B cell (primary cell): ENCODE measurements around the gene FAXDC2. TPM values are rescaled to one million over a fixed set of nuclear protein-coding genes. Genes with fewer than 3 reads are reported as not detected.

ENCODE experiments used
- ATAC-seq: fragments of 200-7000 bp; cut with Tn5 transposase; one replicate; pipeline ENCODE4 v1.10.0; 2021; ENCODE audit warnings: low read depth, mild to moderate bottlenecking, moderate number of reproducible peaks, moderate library complexity
- CTCF ChIA-PET: fragments of 350-600 bp; sonication (Branson Sonifier 250); formaldehyde crosslinking; loops from one replicate; lab custom pipeline; 2021; ENCODE audit warnings: antibody characterized with exemption, inconsistent platforms; lab: Charles Lee
- POLR2A ChIA-PET: fragments of 350-600 bp; sonication (Branson Sonifier 250); formaldehyde crosslinking; loops from one replicate; lab custom pipeline; 2021; ENCODE audit warnings: antibody characterized with exemption; lab: Charles Lee
- DNase-seq: peaks from one replicate; pipeline ENCODE4 v3.0.0; 2013
- H2AFZ ChIP-seq: 2 replicates; pipeline ENCODE4 v1.6.1; 2012; ENCODE audit warnings: mild to moderate bottlenecking, low read depth, low read length; ENCODE audit not compliant: insufficient read depth, poor library complexity, severe bottlenecking
- H3K27ac ChIP-seq, 2 donors: 1 replicate in 1 of 2; 2 replicates in 1 of 2; pipeline ENCODE4 v1.5.1; 2012 to 2013; ENCODE audit warnings: low read length in 2 of 2, mild to moderate bottlenecking in 2 of 2, moderate library complexity in 1 of 2
- H3K27me3 ChIP-seq, 4 experiments: fragments of 200-600 bp in 1 of 4; sonication (generic) in 1 of 4; replicated peaks in 1 of 4; 1 replicate in 2 of 4; 2 replicates in 2 of 4; pipeline versions ENCODE4 v1.6.1 to v1.7.0; 2013 to 2016; ENCODE audit warnings: low read length in 3 of 4, mild to moderate bottlenecking in 2 of 4, mixed read lengths in 1 of 4, moderate library complexity in 1 of 4; ENCODE audit not compliant: insufficient read depth in 4 of 4, control insufficient read depth in 3 of 4; ENCODE audit errors: control extremely low read depth in 1 of 4
- H3K36me3 ChIP-seq, 2 experiments: replicated peaks in 1 of 2; 1 replicate in 1 of 2; 2 replicates in 1 of 2; pipeline versions ENCODE4 v1.6.1 to v1.7.1; 2013; ENCODE audit warnings: low read length in 1 of 2; ENCODE audit not compliant: insufficient read depth in 2 of 2, control insufficient read depth in 1 of 2; ENCODE audit errors: control extremely low read depth in 1 of 2, extremely low read depth in 1 of 2
- H3K4me1 ChIP-seq, 2 donors: fragments of 200-600 bp in 1 of 2; sonication (generic) in 1 of 2; 1 replicate in 1 of 2; 2 replicates in 1 of 2; pipeline versions ENCODE4 v1.5.1 to v1.6.1; 2013 to 2017; ENCODE audit warnings: low read length in 2 of 2; ENCODE audit not compliant: control insufficient read depth in 2 of 2, insufficient read depth in 2 of 2
- H3K4me2 ChIP-seq: replicated peaks from 2 replicates; pipeline ENCODE3; 2012; ENCODE audit warnings: mild to moderate bottlenecking, low read depth, low read length; ENCODE audit not compliant: poor library complexity, severe bottlenecking
- H3K4me3 ChIP-seq, 5 experiments: fragments of 200-600 bp in 1 of 5; sonication (generic) in 1 of 5; 1 replicate in 3 of 5; 2 replicates in 2 of 5; pipeline versions ENCODE4 v1.5.1 to v1.7.0; 2011 to 2016; ENCODE audit warnings: low read length in 4 of 5, mild to moderate bottlenecking in 4 of 5, low read depth in 2 of 5, control low read depth in 1 of 5, moderate library complexity in 1 of 5; ENCODE audit not compliant: insufficient read depth in 1 of 5; ENCODE audit errors: control extremely low read depth in 1 of 5, extremely low read depth in 1 of 5
- H3K79me2 ChIP-seq: fragments of 200-600 bp; sonication (generic); one replicate; pipeline ENCODE4 v1.6.0; 2016; ENCODE audit warnings: low read length; ENCODE audit not compliant: control insufficient read depth, insufficient read depth
- H3K9ac ChIP-seq: fragments of 200-600 bp; sonication (generic); 2 replicates; pipeline ENCODE4 v1.6.1; 2017; ENCODE audit warnings: mild to moderate bottlenecking, low read length, moderate library complexity
- H3K9me3 ChIP-seq, 3 donors: one replicate each; pipeline versions ENCODE4 v1.6.1 to v1.7.1; 2013; ENCODE audit warnings: low read length in 2 of 3; ENCODE audit not compliant: control insufficient read depth in 2 of 3, insufficient read depth in 1 of 3; ENCODE audit errors: control extremely low read depth in 1 of 3
- H4K20me1 ChIP-seq: 2 replicates; pipeline ENCODE4 v1.6.0; 2012; ENCODE audit warnings: mild to moderate bottlenecking, low read length; ENCODE audit not compliant: insufficient read depth, control insufficient read depth, poor library complexity, severe bottlenecking
- H3K27ac Mint-ChIP-seq: one replicate; pipeline ENCODE4 v1.8.0; 2021; ENCODE audit warnings: mixed read lengths
- H3K27me3 Mint-ChIP-seq: one replicate; pipeline ENCODE4 v1.8.0; 2021; ENCODE audit warnings: mixed read lengths
- H3K4me1 Mint-ChIP-seq: one replicate; pipeline ENCODE4 v1.8.0; 2021; ENCODE audit warnings: mixed read lengths
- H3K4me3 Mint-ChIP-seq: one replicate; pipeline ENCODE4 v1.8.0; 2021; ENCODE audit warnings: mixed read lengths
- H3K9me3 Mint-ChIP-seq: one replicate; pipeline ENCODE4 v1.8.0; 2022; ENCODE audit warnings: mixed read lengths; ENCODE audit not compliant: insufficient read depth
- EZH2 ChIP-seq: IDR thresholded peaks from 2 replicates; pipeline ENCODE4 v1.6.1; 2012; ENCODE audit warnings: borderline replicate concordance, low read depth, mild to moderate bottlenecking, moderate library complexity, low read length; ENCODE audit not compliant: insufficient read depth, poor library complexity, severe bottlenecking
- WGBS: methylation state at CpG from one replicate; pipeline ENCODE4 v1.1.5; 2013; ENCODE audit warnings: missing lambda C conversion rate; ENCODE audit not compliant: insufficient coverage; 5-methylcytosine and 5-hydroxymethylcytosine counted together
- intact Hi-C: fragments of 100-400 bp; cut with micrococcal nuclease; formaldehyde crosslinking; loops from one replicate; pipeline ENCODE4 v1.10.0; 2022
- polyA plus RNA-seq: library from polyadenylated mRNA; depleted of rRNA; stranded (reverse); fragments of >200 nt; gene quantifications from 2 replicates; pipeline ENCODE4 v1.2.3, GENCODE V29; 2012
- total RNA-seq, 2 donors: library from RNA; stranded (reverse); fragments of 120-200 nt in 1 of 2; gene quantifications; 1 replicate in 1 of 2; 2 replicates in 1 of 2; pipeline versions ENCODE4 v1.2.3 to v1.2.4, GENCODE V29; 2013 to 2022
- TF ChIP-seq, protein P1 (sequence below): fragments of 200-600 bp; IDR thresholded peaks from one replicate; pipeline ENCODE4 v1.8.0; 2022; ENCODE audit warnings: antibody characterized with exemption, mild to moderate bottlenecking

The FAXDC2 gene
- total and polyA plus RNA-seq, 2 donors (not counting 1 experiment from before 2014, with no cell fraction given) = 0.07 TPM; not detected in 1

DNA sequence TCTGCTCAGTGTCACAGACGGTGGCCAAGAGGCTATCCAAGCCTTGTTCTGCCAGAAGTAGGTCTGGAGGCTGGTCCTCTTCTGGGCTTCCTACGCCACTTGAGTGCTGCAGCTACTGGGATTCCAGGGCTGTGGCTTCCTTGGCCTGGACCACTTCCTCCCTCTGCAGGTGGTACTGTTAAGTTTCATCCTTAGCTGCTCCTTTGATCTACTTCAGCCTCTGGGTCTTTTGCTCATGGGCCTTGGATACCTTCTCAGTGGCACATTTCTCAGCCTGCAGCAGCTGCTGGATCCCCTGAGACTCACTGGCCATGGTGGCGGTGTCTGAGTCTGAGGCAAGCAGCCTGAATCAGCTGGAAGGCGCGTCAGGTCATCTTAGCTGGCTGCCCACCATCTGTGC lies 18.3 kb upstream of the FAXDC2 start:
- no peak for DNase-seq
- H3K4me3 ChIP-seq = no peak overlapping the region
- TF ChIP-seq, protein P1, sequence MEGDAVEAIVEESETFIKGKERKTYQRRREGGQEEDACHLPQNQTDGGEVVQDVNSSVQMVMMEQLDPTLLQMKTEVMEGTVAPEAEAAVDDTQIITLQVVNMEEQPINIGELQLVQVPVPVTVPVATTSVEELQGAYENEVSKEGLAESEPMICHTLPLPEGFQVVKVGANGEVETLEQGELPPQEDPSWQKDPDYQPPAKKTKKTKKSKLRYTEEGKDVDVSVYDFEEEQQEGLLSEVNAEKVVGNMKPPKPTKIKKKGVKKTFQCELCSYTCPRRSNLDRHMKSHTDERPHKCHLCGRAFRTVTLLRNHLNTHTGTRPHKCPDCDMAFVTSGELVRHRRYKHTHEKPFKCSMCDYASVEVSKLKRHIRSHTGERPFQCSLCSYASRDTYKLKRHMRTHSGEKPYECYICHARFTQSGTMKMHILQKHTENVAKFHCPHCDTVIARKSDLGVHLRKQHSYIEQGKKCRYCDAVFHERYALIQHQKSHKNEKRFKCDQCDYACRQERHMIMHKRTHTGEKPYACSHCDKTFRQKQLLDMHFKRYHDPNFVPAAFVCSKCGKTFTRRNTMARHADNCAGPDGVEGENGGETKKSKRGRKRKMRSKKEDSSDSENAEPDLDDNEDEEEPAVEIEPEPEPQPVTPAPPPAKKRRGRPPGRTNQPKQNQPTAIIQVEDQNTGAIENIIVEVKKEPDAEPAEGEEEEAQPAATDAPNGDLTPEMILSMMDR = no peak
- TF ChIP-seq EZH2 = no peak
- no peak overlapping the region for H3K27ac Mint-ChIP-seq
- H3K4me1 Mint-ChIP-seq = peaks cover 13% of the 10 kb centered on the region
- H3K4me1 ChIP-seq = peaks cover 3 to 7% of the 10 kb centered on the region in 2 donors
- no peak overlapping the region for H2AFZ ChIP-seq
- no peak overlapping the region for H3K4me3 Mint-ChIP-seq
- POLR2A ChIA-PET = no interaction called here
- H3K79me2 ChIP-seq = peaks cover 67% of the 10 kb centered on the region
- intact Hi-C loops = no loop called here
- CTCF ChIA-PET = interaction anchor here (1.2 kb wide), 1 partner anchor 221 kb away, joined by 3 read pairs; no protein-coding TSS in a partner anchor
- H3K9me3 Mint-ChIP-seq = no peaks in the 10 kb centered on the region
- H3K27me3 ChIP-seq = no peaks in the 10 kb centered on the region
- H3K4me2 ChIP-seq = no peak overlapping the region
- no peaks in the 10 kb centered on the region for H3K9me3 ChIP-seq
- 100% methylated on average over 3 of the region's 5 CpGs for WGBS
- no peak overlapping the region for H3K9ac ChIP-seq
- no peak overlapping the region for H3K27ac ChIP-seq
- peaks cover 19 to 77% of the 10 kb centered on the region in 2 experiments for H3K36me3 ChIP-seq
- ATAC-seq = no peak
- no peaks in the 10 kb centered on the region for H3K27me3 Mint-ChIP-seq
- H4K20me1 ChIP-seq = peaks cover 56% of the 10 kb centered on the region

DNA sequence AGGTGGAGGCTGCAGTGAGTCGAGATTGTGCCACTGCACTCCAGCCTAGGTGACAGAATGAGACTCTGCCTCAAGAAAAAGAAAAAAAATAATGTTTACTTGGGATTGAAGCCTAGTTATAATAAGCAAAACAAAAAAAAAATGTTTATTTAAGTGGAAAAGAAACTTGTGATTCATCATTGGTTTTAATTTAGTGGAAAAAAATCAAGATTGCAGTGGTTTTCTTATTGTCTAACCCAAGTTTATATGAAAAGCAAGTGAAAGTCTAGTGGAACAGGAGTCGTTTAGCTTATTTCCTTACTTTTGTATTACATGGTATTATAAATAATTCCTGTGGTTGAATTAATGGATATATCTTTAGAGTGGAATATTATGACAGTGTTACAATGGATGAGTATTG lies 16.4 kb upstream of the FAXDC2 start:
- Histone ChIP-seq H3K4me1 (peaks cover 21 to 26% of the 10 kb centered on the region in 2 donors), H3K9me3 (no peaks in the 10 kb centered on the region), H3K9ac (no peak overlapping the region), H3K4me3 (no peak overlapping the region), H3K27me3 (no peaks in the 10 kb centered on the region), H3K36me3 (peaks cover 14 to 68% of the 10 kb centered on the region in 2 experiments), H2AFZ (no peak overlapping the region), H3K27ac (no peak overlapping the region), H3K79me2 (peaks cover 86% of the 10 kb centered on the region), H4K20me1 (peaks cover 73% of the 10 kb centered on the region), H3K4me2 (no peak overlapping the region)
- no CpG with 5 or more reads among the region's 2 CpGs for WGBS
- TF ChIP-seq, protein P1 = no peak
- no peak for TF ChIP-seq EZH2
- Mint-ChIP-seq H3K9me3 (no peaks in the 10 kb centered on the region), H3K4me1 (peaks cover 28% of the 10 kb centered on the region), H3K4me3 (no peak overlapping the region), H3K27ac (no peak overlapping the region), H3K27me3 (no peaks in the 10 kb centered on the region)
- DNase-seq = no peak
- intact Hi-C loops = no loop called here
- ATAC-seq = no peak
- POLR2A ChIA-PET = no interaction called here
- CTCF ChIA-PET = no interaction called here
